Esophagus squamous epithelium (tissue), 4 donors: ENCODE results near the gene TNP2.

Experiments used
- CTCF ChIP-seq, 6 experiments: fragments of 450-650 bp in 4 of 6; fragments of 200-600 bp in 2 of 6; sonication (generic) in 2 of 6; IDR thresholded peaks; one replicate each; pipeline ENCODE4 v1.5.1; 2016 to 2019; ENCODE audit warnings: antibody characterized with exemption in 6 of 6, mild to moderate bottlenecking in 4 of 6, moderate library complexity in 4 of 6
- POLR2A ChIP-seq, 4 donors: fragments of 450-650 bp; IDR thresholded peaks; one replicate each; pipeline ENCODE4 v1.6.1; 2017; ENCODE audit warnings: antibody characterized with exemption in 4 of 4, mild to moderate bottlenecking in 4 of 4, moderate library complexity in 3 of 4

- TF ChIP-seq POLR2A (IDR thresholded peaks at IDR 0.05), result no peak
- TF ChIP-seq CTCF (IDR thresholded peaks at IDR 0.05), result no peak
Measured at GRCh38 chr16:11232302-11232851, 36.7 kb downstream of the TNP2 start.
